ENCODE data around the gene NAA40. TPM values are rescaled to one million over a fixed set of nuclear protein-coding genes. Genes with fewer than 3 reads are reported as not detected.
A peak's percentile ranks its signal among the peaks of the same experiment; 100 is the strongest.

NAA40 gene
- total RNA-seq, 1 experiment from 2014 or later: 44.9 TPM

DNA sequence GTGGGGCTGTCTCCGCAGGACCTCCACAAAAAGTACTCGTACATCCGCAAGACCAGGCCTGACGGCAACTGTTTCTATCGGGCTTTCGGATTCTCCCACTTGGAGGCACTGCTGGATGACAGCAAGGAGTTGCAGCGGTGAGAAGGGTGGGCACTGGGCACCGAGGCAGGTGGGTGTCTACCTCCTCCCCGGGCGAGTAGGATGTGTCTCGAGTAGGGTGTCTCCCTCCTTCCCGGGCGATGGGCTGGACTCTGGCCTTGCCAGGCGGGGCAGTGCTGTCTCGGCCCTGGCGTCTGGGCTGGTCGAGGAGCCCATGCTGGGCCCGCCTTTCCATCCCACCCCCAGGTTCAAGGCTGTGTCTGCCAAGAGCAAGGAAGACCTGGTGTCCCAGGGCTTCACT, 57.7 kb downstream of the NAA40 start:
- no peak for TF ChIP-seq CTCF (IDR thresholded peaks at IDR 0.05; ENCODE audit: unreplicated experiment)
- no peak for DNase-seq
- Mint-ChIP-seq H3K4me3 (ENCODE audit: low read depth, unreplicated experiment) (no peak overlapping the region), H3K27me3 (ENCODE audit: unreplicated experiment) (no peaks in the 10 kb centered on the region), H3K27ac (ENCODE audit: unreplicated experiment) (no peak overlapping the region), H3K4me1 (ENCODE audit: low read depth, unreplicated experiment) (no peaks in the 10 kb centered on the region), H3K36me3 (ENCODE audit: insufficient read depth, unreplicated experiment) (peaks cover 51% of the 10 kb centered on the region), H3K9me3 (ENCODE audit: low read depth, unreplicated experiment) (no peaks in the 10 kb centered on the region)
- no TSS peak for BruUV-seq (replicated peaks)
- intact Hi-C loops (cut with micrococcal nuclease; ENCODE audit: unreplicated experiment): no loop called here
- CTCF ChIA-PET: no interaction called here

DNA sequence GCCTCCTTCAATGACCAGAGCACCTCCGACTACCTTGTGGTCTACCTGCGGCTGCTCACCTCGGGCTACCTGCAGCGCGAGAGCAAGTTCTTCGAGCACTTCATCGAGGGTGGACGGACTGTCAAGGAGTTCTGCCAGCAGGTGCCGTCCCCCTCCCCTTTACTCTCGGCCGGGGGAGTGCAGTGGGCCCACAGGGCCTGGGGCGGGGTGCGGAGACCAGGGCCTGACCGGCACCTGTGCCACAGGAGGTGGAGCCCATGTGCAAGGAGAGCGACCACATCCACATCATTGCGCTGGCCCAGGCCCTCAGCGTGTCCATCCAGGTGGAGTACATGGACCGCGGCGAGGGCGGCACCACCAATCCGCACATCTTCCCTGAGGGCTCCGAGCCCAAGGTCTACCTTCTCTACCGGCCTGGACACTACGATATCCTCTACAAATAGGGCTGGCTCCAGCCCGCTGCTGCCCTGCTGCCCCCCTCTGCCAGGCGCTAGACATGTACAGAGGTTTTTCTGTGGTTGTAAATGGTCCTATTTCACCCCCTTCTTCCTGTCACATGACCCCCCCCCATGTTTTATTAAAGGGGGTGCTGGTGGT, 58.4 kb downstream of the NAA40 start:
- Mint-ChIP-seq H3K4me1 (ENCODE audit: low read depth, unreplicated experiment) (no peaks in the 10 kb centered on the region), H3K27ac (ENCODE audit: unreplicated experiment) (no peak overlapping the region), H3K36me3 (ENCODE audit: insufficient read depth, unreplicated experiment) (peaks cover 51% of the 10 kb centered on the region), H3K9me3 (ENCODE audit: low read depth, unreplicated experiment) (no peaks in the 10 kb centered on the region), H3K27me3 (ENCODE audit: unreplicated experiment) (no peaks in the 10 kb centered on the region), H3K4me3 (ENCODE audit: low read depth, unreplicated experiment) (no peak overlapping the region)
- CTCF ChIA-PET: no interaction called here
- BruUV-seq (replicated peaks): TSS peak; percentile 68
- TF ChIP-seq CTCF (IDR thresholded peaks at IDR 0.05; ENCODE audit: unreplicated experiment): no peak
- intact Hi-C loops (cut with micrococcal nuclease; ENCODE audit: unreplicated experiment): no loop called here
- no peak for DNase-seq

DNA sequence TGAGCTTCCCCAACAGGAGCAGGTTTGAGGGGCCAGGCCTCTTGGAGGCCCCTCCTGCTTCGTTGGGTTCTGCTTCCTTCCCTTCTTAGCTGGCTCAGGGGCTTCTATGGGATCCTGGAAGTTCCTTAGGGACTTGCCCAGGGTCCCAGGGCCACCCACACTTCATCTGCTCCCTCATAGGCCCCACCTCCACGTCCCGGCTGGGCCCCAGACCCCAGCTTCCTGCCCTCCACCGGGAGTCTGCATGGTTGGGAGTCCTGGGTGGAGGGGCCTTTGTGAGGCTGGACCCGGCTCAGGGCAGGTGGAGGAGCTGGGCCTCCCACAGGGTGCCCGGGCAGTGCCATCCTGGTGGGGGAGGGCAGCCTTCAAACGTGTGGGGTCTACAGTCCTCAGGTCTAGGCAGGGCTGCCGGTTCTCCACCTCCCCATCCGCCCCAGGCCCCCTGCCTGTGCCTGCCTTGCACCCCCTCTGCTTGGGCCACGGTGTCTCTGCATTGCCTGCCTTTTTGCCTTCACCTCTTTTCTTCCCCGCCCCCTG, 59.1 kb downstream of the NAA40 start:
- intact Hi-C loops (cut with micrococcal nuclease; ENCODE audit: unreplicated experiment): no loop called here
- Mint-ChIP-seq H3K27me3 (ENCODE audit: unreplicated experiment) (no peaks in the 10 kb centered on the region), H3K27ac (ENCODE audit: unreplicated experiment) (no peak overlapping the region), H3K4me1 (ENCODE audit: low read depth, unreplicated experiment) (no peaks in the 10 kb centered on the region), H3K4me3 (ENCODE audit: low read depth, unreplicated experiment) (no peak overlapping the region), H3K9me3 (ENCODE audit: low read depth, unreplicated experiment) (no peaks in the 10 kb centered on the region), H3K36me3 (ENCODE audit: insufficient read depth, unreplicated experiment) (peaks cover 51% of the 10 kb centered on the region)
- TF ChIP-seq CTCF (IDR thresholded peaks at IDR 0.05; ENCODE audit: unreplicated experiment): no peak
- no TSS peak for BruUV-seq (replicated peaks)
- CTCF ChIA-PET: no interaction called here
- no peak for DNase-seq

DNA sequence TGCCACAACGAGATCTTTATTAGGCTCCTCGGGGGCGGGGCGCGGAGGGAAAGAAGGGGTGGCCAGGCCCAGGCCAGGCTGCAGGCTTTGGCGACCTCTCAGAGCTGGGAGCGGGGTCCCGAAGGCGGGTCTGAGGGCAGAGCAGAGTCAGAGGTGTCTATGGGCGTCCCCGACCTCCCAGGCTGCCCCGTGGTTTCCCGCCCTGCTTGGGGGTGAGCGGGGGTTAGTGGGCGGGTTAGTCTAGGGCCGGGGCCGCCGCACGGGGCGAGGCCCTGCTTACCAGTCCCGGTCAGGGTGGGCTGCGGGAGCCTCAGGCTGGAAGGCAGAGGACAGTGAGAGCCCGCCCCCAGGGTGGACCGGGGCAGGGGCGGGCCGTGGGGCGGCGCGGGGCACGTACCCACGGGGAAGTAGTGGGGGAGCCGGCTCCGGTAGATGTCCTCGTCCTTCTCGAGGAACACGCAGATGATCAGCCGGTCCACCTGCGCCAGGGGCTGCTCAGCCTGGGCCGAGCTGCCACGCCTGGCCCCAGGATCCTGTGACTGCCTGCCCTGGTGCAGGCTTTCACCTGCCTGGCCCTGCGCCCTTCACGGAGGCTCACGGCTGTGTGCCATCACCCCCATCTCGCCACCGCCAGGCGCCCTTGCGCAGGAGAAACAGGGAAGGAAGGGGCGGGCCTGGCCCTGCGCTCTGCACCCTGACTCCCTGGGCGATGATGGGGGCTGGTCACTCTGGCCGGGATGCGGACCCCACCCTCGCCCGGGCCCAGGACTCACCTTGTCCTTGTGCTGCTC, 60.0 kb downstream of the NAA40 start:
- Mint-ChIP-seq H3K27ac (ENCODE audit: unreplicated experiment) (no peak overlapping the region), H3K9me3 (ENCODE audit: low read depth, unreplicated experiment) (no peaks in the 10 kb centered on the region), H3K36me3 (ENCODE audit: insufficient read depth, unreplicated experiment) (peaks cover 50% of the 10 kb centered on the region), H3K4me3 (ENCODE audit: low read depth, unreplicated experiment) (no peak overlapping the region), H3K27me3 (ENCODE audit: unreplicated experiment) (no peaks in the 10 kb centered on the region), H3K4me1 (ENCODE audit: low read depth, unreplicated experiment) (peaks cover 3% of the 10 kb centered on the region)
- DNase-seq: no peak
- intact Hi-C loops (cut with micrococcal nuclease; ENCODE audit: unreplicated experiment): no loop called here
- CTCF ChIA-PET: no interaction called here
- no TSS peak for BruUV-seq (replicated peaks)
- TF ChIP-seq CTCF (IDR thresholded peaks at IDR 0.05; ENCODE audit: unreplicated experiment): no peak

All from Calu3 (cell line).